CD4-positive, alpha-beta T cell treated with Interleukin-4 for 4 hours (primary cell): ENCODE data around the gene ANKRD44.
"Not testable (repeated sequence)": the region's sequence is repeated elsewhere in the genome, so short reads cannot be mapped to it uniquely, and the experiment has no call there.

Experiments
- DNase-seq: peaks from one replicate; pipeline ENCODE4 v3.0.0-alpha.2; 2020

The ANKRD44 gene

DNA sequence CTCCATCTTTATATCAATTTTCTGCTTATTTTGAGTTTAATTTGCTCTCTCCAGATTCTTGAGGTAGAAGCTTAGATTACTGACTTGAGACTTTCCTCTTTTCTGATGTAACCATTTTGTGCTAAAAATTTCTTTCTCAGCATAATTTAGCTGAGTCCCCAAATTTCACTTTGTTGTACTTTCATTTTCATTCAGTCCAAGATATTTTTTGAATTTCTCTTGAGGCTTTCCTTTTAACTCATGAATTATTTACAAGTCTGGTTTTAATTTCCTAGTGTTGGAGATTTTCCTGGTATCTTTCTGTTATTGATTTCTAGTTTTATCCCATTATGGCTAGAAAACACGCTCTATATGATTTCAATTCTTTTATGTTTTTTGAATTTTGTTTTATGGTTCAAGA, 239.4 kb downstream of the ANKRD44 start:
- no peak for DNase-seq

DNA sequence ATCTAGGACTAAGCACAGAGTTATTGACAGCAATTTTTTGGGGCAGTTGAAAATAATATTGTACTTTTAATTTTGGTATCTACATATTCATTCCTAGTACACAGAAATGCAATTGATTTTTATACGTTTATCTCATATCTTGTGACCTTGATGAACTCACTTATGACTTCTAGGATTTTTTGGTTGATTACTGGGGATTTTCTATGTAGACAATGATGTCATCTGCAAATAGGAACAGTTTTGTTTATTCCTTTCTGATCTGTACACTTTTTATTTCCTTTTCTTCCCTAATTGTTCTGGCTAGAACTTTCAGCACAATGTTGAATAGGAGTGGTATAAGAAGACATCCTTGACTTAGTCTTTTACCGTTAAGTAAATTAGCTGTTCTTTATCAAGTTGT, 240.6 kb downstream of the ANKRD44 start:
- DNase-seq: no peak

DNA sequence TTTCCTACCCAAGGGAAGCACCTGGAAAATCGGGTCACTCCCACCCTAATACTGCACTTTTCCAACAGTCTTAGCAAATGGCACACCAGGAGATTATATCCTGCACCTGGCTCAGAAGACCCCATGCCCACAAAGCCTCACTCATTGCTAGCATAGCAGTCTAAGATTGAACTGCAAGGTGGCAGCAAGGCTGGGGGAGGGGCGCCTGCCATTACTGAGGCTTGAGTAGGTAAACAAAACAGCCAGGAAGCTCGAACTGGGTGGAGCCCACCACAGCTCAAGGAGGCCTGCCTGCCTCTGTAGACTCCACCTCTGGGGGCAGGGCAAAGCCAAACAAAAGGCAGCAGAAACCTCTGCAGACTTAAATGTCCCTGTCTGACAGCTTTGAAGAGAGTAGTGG, 248.0 kb downstream of the ANKRD44 start:
- DNase-seq: peak; percentile 28

DNA sequence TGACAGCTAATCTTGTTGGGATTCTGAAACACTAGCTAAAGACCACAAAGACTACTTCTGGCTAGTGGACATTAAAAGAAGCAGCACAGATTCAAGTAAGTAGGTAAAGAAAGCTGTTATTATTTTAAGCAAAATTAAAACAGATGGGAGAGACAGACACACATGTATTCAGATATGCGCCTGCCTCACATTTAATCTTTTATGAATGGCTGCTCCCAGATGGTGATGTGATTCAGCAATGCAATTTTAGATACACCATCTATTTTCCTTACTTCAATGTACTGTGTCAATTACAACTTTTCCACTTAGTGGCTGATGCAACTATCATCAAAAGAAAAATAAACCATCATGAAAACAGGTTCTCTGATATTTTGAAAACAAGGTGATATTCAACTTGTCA, 251.1 kb downstream of the ANKRD44 start:
- DNase-seq: no peak

DNA sequence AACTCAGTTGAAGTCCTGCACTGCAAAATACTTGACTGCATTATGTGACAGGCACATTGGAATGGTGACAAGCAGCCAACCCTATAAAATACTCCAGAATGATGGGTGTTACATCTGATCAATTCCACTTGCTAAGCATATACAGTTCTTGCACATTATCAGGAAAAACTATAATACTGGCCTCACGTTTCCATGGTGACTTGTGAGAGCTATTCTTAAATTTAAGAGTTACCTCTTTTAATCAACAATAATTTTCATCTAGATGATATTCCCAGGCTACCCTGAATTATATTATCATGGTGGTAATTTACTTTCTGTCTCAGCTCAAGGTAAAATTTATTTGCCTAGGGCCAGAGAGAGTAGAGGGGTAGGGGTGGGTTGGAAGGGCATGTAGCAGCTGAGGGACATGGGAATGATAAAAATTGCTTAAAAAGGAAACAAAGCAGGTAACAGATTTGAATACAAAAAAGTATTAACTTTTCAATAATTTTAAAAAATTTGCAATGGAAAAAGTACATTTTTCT, 251.7 kb downstream of the ANKRD44 start:
- no peak for DNase-seq

DNA sequence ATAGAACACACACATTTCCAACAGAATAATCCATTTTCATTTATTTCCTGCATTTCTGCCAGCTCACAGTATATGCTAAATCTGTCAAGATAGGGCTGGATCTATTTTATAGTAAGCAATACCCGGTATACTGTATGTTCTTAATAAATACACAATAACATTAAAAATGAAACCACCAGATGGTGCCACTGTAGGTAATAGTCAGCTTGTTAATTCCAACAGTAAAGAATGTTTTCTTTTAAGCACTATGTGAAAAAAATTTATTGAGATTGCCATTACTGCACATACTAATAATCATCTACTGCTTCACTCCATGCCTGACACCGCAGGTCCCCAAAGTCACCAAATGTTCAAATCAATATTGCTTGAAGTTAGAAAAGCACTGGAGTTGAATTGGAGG, 252.6 kb downstream of the ANKRD44 start:
- no peak for DNase-seq

DNA sequence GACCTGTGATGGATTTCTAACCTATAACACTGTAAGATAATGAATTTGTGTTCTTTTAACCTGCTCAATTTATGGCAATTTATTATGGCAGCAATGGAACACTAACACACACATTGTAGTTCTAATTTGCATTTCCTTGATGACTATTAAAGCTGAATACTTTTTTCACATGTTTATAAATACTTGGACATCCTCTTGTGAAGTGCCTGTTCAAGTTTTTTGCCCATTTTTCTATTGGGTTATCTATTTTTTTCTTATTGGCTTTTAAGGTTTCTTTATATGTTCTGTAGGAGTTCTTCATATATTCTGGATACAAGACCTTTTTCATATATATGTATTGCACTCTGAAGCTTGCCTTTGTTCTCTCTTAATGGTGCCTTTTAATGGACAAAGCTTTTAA, 255.5 kb downstream of the ANKRD44 start:
- DNase-seq: no peak

DNA sequence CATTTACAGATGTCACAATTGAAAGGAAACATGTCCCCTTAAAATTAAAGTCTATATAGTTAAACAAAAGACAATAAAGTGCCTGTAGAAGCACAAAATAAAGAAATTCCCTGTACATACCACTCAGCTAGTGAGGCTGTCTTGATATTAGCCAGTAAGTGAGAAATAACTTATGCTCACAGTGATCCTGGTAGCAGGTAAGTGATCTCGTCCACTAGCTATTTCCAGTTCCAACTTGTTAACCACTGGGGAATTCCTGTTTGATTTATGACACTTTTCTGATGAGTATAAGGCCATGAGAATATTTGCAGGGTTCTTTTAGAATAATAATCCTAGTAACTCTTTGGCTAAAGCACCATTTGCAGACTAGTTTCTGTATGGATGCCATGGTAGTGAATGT, 256.1 kb downstream of the ANKRD44 start:
- DNase-seq: no peak

DNA sequence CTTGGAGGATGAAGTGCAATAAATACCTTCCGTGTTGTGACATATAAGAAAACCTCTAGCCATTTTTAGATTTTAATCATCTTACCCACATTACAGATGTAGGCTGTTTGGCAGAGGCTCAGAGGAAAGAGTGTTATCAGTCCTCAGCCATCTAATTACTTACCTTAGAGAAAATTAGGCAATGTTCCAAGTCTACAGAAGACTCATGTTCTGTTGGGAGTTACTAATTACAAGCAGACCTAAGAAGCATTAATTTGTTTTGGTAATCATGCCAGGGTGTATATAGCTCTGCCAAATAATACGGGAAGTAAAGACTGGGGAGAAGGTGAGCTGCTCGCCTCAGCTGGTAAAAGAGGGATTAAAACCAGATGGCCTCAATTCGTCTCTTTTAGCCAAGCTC, 258.2 kb downstream of the ANKRD44 start:
- peak; percentile 31 for DNase-seq

DNA sequence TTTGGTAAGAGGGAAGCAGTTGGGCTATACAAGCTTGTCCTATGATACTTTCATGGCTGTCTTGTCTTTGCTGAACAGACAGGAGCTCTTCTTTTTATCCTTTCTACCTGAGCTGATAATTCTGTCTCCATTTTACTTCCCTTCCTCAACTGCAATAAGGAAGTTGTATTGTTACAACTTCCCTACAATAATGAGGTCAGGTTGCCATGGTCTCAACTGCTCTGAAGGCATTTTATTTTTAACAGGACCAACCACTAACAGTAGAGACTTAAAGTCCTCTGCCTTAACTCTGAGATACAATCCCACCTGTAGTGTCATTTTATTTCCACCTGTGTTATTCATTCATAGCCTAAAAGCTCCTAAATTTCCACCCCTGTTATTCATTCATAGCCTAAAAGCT, 265.5 kb downstream of the ANKRD44 start:
- DNase-seq: no peak

DNA sequence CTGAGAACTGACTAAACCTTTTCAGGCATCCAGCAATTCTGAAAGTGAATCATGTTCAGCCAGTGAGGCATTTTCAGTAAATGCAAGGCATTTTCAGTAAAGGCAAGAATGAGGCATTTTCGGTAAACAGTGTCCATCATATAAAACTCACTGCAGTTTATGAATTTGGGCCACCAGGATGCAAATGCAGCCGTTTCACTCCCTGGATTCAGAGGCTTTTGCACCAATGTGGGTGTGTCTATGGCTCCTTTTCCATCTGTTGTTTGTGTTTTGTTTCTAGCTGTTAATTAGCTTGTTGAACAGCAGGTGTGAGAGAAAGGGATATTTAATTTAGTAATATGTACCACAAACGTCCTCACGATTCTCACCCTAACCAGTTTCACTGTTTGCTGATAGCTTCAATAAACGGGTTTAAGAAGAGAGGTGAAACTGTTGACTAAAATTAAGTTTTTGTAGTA, 267.8 kb downstream of the ANKRD44 start:
- no peak for DNase-seq

DNA sequence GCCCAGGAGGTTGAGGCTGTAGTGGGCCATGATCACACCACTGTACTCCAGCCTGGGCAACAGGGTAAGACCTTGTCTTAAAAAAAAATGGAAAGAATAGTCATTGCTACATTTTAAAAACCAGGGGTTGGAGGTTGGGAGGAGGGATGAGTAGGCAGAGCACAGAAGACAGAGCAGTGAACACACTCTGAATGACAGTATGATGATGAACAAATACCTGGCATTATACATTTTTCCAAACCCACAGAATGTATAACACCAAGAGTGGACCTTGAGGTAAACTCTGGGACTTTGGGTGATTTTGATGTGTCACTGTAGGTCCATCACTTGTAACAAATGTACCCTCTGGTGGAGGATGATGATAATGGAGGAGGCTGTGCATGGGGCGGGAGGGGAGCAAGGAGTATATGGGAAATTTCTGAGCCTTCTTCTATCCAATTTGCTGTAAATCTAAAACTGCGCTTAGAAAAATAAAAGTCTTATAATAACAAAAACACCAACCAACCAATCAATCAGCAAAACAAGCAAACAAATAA, 272.6 kb downstream of the ANKRD44 start:
- no peak for DNase-seq

DNA sequence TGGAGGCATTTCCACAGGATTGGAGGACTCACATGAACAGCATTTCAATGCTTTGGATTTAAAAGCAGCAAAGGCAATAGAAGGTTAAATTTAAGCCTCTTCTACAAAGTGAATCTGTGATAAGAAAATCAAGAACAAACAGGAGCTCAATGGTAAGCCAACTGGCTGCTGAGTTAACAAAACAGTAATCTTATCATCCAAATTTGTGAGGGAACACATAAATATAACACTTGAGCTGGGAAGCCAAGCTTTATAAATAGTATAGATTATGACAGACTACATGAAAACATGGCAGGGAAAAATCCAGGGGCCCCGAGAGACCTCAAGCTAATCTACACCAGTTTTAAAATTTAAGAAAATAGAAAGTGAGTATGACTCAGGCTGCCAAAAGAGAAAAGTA, 275.6 kb downstream of the ANKRD44 start:
- no peak for DNase-seq

DNA sequence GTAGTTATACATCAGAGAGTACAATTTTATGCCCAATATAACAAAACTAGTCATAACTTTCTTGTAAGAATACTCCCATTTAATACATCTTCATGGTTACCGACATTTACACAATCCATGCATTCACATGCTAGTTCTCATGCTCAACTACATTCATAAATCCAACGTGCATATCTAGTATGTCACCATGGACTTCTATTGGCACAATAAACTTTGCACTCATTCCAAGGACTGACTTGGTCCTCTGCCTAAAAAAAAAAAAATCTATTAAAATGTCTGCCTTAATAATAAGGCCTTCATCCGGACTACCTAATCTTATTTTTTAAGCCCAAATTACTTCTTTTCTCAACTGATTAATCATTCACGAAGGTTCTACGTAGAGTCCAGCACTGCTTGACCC, 276.3 kb downstream of the ANKRD44 start:
- no peak for DNase-seq

DNA sequence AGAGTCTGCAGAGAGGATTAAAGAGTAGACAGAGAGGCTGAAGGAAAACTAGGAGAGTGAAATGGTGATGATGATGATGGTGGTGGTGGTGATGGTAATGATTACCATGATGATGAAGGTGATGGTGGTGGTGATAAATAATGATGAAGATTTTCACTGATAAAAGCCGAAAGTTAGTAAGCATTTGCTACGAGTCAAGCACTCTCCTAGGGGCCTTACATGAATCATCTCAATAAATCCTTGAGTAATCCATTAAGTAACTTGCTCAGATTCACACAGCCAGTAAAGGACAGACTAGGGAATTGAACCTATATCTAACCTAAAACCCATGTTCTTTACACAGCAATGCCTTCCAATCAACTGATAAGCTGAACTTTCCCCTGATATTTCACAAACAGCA, 277.4 kb downstream of the ANKRD44 start:
- no peak for DNase-seq

DNA sequence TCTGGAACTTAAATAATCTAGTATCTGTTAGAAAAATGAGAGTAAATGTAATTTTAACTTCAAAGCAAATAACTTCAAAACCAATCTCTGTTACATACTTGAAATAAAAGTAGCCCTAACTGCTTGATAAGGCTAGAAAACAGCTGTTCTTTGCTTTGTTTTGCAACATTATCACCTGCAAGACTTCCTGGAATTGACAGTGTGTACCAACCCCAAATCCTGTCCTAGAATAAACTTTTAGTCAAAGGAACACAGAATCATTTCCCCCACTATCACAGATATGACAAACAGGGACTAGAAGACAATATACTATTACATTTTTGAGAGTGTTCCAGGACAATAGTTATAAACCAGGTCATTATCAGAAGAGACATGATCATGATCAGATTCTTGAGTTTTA, 278.8 kb downstream of the ANKRD44 start:
- no peak for DNase-seq

DNA sequence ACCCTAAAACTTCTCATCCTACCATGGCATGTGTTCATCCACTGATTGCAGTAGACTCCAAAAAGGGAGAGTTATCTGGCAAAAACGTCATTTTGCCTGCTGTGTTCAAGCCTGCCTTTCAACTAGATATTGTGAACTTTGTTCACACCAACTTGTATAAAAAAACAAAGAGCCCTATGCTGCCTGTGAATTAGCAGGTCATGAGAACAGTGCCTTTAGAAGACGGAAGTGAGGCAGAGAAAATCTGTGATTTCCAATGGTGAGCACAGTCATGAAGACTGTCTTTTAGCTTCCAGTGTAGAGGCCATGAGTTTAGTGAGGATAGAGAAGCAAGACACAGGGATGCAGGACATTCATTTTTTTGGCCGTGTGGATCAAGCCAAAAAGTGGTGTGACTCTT, 280.5 kb downstream of the ANKRD44 start:
- DNase-seq: no peak

DNA sequence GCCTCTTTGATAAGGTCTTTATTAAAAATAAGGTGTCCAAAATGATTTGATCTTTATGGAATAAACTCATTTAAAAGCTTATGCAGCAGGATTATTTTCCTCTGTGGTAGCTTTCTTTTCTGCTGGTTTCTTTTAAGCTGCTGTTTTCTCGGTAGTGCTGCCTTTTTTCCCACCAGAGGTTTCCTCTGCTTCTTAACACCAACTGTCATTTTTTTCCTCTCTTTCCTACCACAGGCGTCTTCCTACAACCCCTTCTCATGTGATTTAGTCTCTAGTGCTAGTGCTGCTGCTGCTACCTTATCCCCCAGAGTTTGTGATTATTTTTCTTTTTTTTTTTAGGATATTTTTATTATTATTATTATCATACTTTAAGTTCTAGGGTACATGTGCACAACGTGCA, 281.9 kb downstream of the ANKRD44 start:
- DNase-seq: no peak

DNA sequence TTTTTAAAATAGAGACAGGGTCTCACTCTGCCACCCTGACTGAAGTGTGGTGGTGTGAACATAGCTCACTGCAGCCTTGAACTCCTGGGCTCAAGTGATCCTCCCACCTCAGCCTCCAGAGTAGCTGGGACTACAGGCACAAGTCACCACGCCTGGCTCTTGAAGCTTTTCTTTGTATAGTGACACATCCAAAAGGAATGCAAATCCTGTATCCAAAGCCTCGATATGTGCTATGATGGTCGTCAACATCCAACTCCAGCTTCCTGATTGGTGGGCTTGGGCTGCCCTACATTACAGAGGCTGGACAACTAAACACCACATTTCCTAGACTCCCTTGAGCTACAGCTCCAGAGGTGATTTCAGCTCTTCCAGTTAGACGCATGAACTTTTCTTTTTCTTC, 282.4 kb downstream of the ANKRD44 start:
- no peak for DNase-seq

DNA sequence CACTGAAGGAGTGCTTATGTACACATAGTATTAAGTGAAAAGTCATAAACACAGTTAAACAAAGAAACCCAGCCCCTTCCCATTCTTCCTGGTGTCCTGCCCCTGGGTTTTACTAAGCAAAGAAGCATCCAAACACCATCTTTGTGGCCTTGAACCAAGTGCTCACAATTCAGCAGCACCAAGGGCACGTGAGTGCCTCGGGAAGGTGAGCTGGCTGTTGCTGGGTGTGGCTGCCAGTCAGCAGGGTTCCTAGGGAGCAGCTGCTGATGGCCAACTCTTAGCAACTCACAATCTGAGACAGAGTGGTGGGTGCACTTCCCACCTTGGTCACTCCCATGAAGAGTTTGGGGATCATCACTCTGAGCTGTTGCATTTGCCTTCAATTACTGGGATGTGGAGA, 286.4 kb downstream of the ANKRD44 start:
- no peak for DNase-seq

DNA sequence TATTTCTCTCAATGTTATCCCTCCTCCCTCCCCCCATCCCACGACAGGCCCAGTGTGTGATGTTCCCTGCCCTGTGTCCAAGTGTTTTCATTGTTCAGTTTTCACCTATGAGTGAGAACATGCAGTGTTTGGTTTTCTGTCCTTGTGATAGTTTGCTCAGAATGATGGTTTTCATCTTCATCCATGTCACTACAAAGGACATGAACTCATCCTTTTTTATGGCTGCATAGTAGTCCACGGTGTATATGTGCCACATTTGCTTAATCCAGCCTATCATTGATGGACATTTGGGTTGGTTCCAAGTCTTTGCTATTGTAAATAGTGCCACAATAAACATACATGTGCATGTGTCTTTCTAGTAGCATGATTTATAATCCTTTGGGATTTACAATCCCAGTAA, 289.7 kb downstream of the ANKRD44 start:
- not testable (repeated sequence) for DNase-seq

DNA sequence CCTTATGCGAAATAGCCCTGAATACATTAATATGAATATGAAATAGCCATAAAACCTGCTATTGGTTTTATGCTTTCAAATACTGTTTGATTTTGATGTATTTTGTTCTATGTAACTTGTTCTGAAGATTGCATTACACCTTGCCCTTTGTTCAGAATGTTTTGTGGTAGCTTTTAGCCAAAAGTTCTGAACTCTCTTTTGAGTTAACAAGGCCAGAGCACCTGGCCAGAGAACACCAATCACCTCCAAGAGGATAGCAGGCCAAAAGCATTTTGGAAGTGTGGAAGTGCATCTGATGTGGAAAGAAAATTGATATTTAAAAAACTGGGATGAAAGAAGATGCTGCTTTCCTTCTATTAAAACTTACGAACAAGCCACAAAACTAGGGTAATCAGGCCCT, 297.5 kb downstream of the ANKRD44 start:
- DNase-seq: no peak

DNA sequence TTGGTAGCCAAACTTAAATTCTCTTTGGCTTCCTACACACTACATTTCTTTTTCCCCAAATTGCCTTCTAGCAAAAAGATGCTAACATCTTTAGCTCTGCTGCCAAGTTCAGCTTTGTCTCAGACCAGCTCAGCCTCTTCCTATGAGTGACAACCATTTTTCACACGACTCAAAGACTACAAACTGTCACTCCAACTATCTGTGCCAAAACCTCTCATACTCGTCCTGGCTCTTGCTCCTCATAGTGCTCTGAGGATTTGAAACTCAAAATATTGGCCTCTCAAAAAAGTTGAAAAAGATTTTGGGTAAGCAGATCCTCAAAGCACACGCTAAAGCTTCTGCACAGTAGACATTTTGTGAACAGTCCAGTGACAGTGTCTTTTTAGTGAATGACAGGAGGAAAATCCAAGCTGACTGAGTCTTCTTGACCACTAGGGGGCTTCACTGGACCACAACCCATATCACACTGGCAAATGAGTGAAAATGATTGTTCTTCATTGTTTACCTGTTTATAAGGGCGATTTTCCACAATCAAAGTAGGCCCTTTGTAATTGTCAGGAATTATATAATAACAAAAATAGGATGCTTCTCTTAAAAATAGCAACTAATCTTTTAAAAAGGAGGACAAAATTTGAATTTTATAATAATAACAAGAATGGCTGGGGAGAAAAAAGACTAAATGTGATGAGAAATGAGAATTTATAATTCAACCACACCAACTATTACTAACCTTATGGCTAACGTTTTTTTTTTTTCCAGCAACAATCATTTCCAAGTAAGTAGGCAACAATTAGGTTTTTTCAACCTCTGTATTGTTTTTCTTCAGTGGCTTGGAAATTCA, 298.6 kb downstream of the ANKRD44 start:
- peak; percentile 42 for DNase-seq

DNA sequence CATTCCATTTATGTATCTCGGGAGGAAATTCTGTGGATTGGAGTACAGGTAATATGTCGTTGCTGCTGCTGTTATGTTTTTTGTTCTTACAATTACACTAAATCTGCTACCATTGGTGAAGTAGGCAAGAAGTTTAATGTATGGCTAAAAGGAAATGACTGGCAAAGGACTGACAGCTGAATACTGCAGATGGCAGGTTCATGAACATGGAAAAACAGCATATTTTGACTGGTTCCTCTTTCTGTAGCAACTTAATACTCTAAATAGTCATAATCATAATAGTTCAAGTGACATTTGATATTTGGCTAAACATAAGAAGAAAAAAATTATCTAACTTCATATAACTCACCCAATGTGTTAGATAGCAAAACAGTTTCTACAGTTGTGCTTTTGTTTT, 299.6 kb downstream of the ANKRD44 start:
- DNase-seq: no peak
